Mononuclear cell (primary cell): ENCODE measurements around the gene HES7. TPM values are rescaled to one million over a fixed set of nuclear protein-coding genes. Genes with fewer than 3 reads are reported as not detected.

Experiments
- H3K27me3 ChIP-seq: 2 replicates; pipeline ENCODE4 v1.6.0; 2011; ENCODE audit warnings: low read length, control low read depth; ENCODE audit not compliant: insufficient read depth
- H3K4me1 ChIP-seq: 2 replicates; pipeline ENCODE4 v1.5.1; 2011; ENCODE audit warnings: mild to moderate bottlenecking, low read length, control low read depth; ENCODE audit not compliant: insufficient read depth
- H3K4me3 ChIP-seq: 2 replicates; pipeline ENCODE4 v1.5.1; 2011; ENCODE audit warnings: mild to moderate bottlenecking, low read length, moderate library complexity
- H3K9me3 ChIP-seq: 2 replicates; pipeline ENCODE4 v1.5.1; 2011; ENCODE audit warnings: low read depth, mild to moderate bottlenecking, control low read depth, low read length
- total RNA-seq: library from RNA; depleted of rRNA; stranded (reverse); fragments of >200 nt; gene quantifications from one replicate; pipeline ENCODE4 v1.2.3, GENCODE V29; 2012

Gene HES7
- total RNA-seq, 1 donor, result not detected

DNA sequence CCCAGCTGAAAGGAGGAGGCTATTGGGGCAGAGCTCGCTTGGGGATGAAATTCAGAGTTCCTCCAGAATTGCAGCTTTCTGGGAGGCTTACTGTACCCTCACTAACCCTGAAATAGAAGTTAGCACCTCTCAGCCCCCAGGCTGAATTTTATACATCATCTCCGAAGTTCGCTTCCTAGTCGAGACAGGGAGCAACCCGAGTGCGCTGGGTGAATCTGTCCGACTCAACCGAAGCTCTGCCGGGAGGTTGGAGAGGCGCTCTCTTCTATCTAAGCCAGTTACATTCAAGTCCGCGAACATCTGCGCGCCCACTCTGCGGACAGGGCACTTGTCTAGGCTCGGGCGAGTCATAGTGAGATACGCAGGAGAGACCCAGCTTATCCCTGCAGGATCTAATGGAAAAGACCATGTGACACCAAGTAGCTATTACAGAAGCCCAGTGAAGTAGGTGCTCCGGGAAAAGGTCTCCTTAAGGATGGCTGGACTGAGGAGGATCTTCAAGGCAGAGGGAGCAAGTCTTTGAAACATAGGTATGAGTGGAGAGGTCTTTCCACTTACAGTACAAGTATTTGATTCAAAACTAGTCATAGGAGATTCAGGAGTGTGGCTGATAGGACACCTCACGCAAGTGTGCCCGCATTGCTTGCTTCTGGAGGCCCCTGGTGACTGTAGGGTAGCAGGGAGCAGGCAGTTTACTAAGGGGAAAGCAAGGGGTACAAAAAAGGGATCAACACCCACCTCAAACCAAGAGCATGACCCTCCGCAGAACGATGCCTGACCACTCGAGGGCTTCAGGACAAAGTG, 646 bp upstream of the HES7 start:
- Histone ChIP-seq H3K9me3 (no peaks in the 10 kb centered on the region), H3K27me3 (peaks cover 56% of the 10 kb centered on the region), H3K4me1 (peaks cover 73% of the 10 kb centered on the region), H3K4me3 (no peak overlapping the region)

DNA sequence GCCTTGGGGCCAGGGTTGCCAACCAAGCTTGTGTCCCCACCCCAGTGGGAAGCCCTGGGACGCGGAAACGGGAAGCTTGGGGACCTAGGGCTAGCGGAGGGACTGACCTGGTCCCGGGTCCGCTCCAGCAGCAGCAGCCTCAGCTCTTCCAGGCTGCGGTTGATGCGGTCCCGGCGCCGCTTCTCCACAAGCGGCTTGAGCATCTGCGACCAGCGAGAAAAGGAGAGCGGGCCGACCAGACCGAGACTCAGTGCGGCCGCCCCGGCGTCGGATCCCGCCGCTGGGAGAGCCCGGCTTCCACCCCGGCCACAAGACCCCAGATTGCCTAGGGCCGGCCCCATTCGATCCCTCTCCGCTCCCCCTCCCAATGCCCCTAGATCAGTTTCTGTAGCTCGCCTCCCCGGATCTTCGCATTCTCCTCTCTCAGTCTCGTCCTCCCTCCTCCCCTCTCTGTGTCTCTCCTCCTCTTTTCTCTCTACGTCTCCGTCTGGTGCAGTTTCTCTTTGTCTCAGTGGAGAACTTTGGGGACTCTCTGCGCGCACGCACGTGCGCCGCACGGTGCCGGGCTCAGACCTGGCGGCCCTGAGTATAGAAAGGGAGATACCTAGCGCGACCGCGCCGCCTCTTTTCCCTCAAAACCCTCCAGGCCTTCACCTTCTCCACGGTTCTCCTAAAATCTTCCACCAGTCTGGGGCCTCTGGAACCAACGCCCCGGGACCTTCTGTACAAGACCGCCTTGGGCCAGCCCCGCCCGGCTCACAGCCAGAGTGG, 797 bp downstream of the HES7 start:
- Histone ChIP-seq H3K4me3 (no peak overlapping the region), H3K4me1 (peaks cover 80% of the 10 kb centered on the region)

GRCh38 chr17:8122422-8122923, 1.4 kb downstream of the HES7 start:
- H3K9me3 ChIP-seq, result no peaks in the 10 kb centered on the region
- H3K4me1 ChIP-seq, result peaks cover 87% of the 10 kb centered on the region
- H3K27me3 ChIP-seq, result peaks cover 57% of the 10 kb centered on the region
- H3K4me3 ChIP-seq, result no peak overlapping the region

More for the DNA sequence above, 797 bp downstream of the HES7 start:
- no peaks in the 10 kb centered on the region for H3K9me3 ChIP-seq
- peaks cover 52% of the 10 kb centered on the region for H3K27me3 ChIP-seq

GRCh38 chr17:8121681-8122421, 2.1 kb downstream of the HES7 start:
- Histone ChIP-seq H3K4me3 (peak overlapping the region; percentile 16), H3K27me3 (peaks cover 59% of the 10 kb centered on the region), H3K9me3 (no peaks in the 10 kb centered on the region), H3K4me1 (peaks cover 87% of the 10 kb centered on the region)

- Histone ChIP-seq H3K4me1 (peaks cover 85% of the 10 kb centered on the region), H3K4me3 (no peak overlapping the region), H3K9me3 (no peaks in the 10 kb centered on the region), H3K27me3 (peaks cover 62% of the 10 kb centered on the region)
These were observed 2.6 kb downstream of the HES7 start for GRCh38 chr17:8121407-8121680.

DNA sequence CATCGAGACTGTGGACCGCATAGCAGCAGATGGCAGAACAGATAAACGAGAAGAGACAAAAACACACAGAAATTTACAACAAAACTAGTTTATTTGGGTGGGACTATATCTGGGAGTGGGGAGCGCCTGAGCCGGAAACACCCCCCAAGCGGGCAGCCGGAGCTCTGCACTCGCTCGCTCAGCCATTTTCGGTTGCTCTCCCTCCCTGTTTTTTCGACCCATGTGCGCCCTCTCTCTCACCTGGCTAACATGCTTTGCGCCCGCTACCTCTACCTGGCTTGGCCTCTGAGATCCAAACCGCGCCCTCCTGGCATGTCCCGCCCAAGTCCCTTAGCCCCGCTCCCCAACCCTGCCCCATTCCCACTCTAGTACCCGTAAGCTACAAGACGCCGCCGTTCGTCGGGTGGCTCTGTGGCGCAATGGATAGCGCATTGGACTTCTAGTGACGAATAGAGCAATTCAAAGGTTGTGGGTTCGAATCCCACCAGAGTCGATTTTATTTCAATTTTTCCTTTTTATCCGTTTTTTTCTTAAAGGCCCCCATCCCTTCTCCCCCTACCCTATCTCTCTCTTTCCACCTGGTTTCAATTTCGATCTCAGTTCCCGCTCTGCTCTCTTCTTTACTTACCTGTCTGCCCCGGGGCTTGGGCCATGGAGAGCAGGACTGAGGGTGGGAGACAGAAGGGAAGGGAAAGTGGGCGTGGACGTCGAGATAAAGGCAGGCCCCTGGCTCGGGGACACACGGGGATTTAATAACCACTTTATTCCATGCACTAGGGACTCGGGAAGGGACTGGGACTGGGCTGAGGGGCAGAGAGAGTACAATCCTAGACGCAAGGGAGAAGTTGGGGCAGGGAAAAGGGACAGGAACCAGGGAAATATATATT, 3.1 kb downstream of the HES7 start:
- H3K4me1 ChIP-seq, result peaks cover 79% of the 10 kb centered on the region
- H3K4me3 ChIP-seq, result peak overlapping the region; percentile 20
- no peaks in the 10 kb centered on the region for H3K9me3 ChIP-seq
- peaks cover 68% of the 10 kb centered on the region for H3K27me3 ChIP-seq

DNA sequence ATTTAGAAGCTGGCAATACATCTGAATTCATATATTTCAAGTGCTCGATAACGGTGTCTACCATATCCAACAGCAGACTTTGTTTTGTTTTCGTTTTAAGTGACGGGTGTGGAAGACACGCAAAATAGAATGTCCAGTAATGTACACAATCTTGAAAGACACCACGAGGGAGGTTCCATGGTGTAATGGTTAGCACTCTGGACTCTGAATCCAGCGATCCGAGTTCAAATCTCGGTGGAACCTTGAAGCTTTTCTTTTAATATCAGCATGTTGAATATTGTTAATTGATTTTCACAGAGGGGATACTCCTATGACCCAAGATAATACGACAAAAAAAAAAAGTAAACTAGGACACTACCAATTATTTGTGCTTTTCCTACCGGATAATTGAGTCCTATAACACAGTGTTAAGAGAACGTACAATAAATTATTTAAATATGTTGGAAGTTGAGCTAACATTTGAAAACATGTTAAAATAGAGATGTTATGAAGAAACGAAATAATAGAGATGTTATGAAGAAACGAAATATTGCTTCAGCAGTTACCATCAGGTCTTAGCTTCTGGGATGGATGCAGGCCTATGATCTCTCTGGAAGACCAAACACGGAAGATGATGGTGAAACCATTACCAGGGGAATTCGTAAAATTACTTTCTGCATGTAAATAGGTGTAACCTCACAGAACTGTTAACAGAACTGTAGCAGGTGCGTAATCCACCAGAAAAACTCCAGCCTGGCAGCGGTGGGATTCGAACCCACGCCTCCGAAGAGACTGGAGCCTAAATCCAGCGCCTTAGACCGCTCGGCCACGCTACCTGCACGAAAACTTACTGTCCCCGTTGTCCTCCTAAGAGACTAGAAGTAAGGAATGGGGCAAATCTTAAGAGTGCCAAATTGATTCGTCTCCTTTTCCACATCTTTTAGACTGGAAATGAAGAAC, 4.1 kb downstream of the HES7 start:
- H3K4me3 ChIP-seq, result peak overlapping the region; percentile 38
- H3K27me3 ChIP-seq, result peaks cover 70% of the 10 kb centered on the region
- no peaks in the 10 kb centered on the region for H3K9me3 ChIP-seq
- peaks cover 70% of the 10 kb centered on the region for H3K4me1 ChIP-seq

GRCh38 chr17:8118769-8119580, 4.9 kb downstream of the HES7 start:
- Histone ChIP-seq H3K9me3 (no peaks in the 10 kb centered on the region), H3K4me3 (peak overlapping the region; percentile 38), H3K4me1 (peaks cover 61% of the 10 kb centered on the region), H3K27me3 (peaks cover 67% of the 10 kb centered on the region)

- Histone ChIP-seq H3K4me3 (peak within 1 kb of the TSS; percentile 38), H3K4me1 (peaks cover 53% of the 10 kb centered on the region), H3K27me3 (peaks cover 59% of the 10 kb centered on the region), H3K9me3 (no peaks in the 10 kb centered on the region)
These were observed 5.7 kb downstream of the HES7 start, which contains the start of gene ALOXE3 for GRCh38 chr17:8117980-8118768. Gene ALOXE3, minus strand, starts transcription at chr17:8118514. Its CDS starts 524 bp downstream, at chr17:8117990.

GRCh38 chr17:8117367-8117979, 6.4 kb downstream of the HES7 start:
- Histone ChIP-seq H3K4me3 (peak overlapping the region; percentile 38), H3K9me3 (no peaks in the 10 kb centered on the region), H3K27me3 (peaks cover 58% of the 10 kb centered on the region), H3K4me1 (peaks cover 46% of the 10 kb centered on the region)

GRCh38 chr17:8116776-8117175, 7.1 kb downstream of the HES7 start:
- H3K4me3 ChIP-seq, result no peak overlapping the region
- H3K4me1 ChIP-seq, result peaks cover 39% of the 10 kb centered on the region
- no peaks in the 10 kb centered on the region for H3K9me3 ChIP-seq
- peaks cover 60% of the 10 kb centered on the region for H3K27me3 ChIP-seq

DNA sequence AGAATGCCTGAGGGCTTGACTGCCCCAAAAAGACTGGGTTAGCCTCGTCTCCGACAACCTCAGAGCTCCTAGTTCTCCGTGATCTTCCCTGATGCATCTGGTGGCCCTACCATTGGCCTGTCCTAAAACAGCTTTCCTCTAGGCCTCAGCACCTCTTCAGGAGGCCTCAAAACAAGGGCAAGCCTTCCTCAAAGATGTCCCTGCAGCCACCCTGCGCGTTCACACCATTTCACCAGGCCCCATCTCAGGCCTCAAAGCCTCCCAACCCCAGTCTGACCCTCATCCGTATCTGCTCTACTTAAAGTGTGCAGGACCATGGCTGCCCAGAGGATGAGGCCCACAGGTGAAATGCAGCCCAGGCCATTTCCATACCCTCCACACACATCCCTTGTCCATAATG, 13.0 kb downstream of the HES7 start:
- Histone ChIP-seq H3K9me3 (no peaks in the 10 kb centered on the region), H3K4me3 (no peak overlapping the region), H3K4me1 (peaks cover 8% of the 10 kb centered on the region), H3K27me3 (peaks cover 31% of the 10 kb centered on the region)
